ENCODE results near the gene PLCE1. TPM values are rescaled to one million over a fixed set of nuclear protein-coding genes. Genes with fewer than 3 reads are reported as not detected.

The PLCE1 gene
- polyA plus RNA-seq, 2 of the 4 experiments (the other 2 are of a cell fraction), result 10.7 to 18.2 TPM

GRCh38 chr10:94023906-94024305 lies 30.2 kb downstream of the PLCE1 start:
- ATAC-seq (0 out of 6 replicates have a peak, but pooled peaks of 1 of the 2 experiments have one; percentile 33), FAIRE-seq (peak; percentile 13), DNase-seq (ENCODE audit: low read depth in 1 of 2, low spot score in 1 of 2) (peak in 1 of 2 experiments; percentile 49)
- H3K4me2 ChIP-seq, result peak overlapping the region; percentile 46
- peak overlapping the region; percentile 14 to 32; a peak in 2 of 6 replicates for H3K27ac ChIP-seq
- POLR2A ChIA-PET, result no interaction called here
- WGBS (ENCODE audit: missing lambda C conversion rate), result 3% methylated on average over 3 of the region's 3 CpGs
- H3K4me3 ChIP-seq, result no peak overlapping the region
- CTCF ChIA-PET, result no interaction called here
- TF ChIP-seq E2F6 (IDR thresholded peaks at IDR 0.05; ENCODE audit: borderline replicate concordance, low read depth) (no peak), FOSL2 (IDR thresholded peaks at IDR 0.05) (no peak), FOSL2 (CRISPR knock-in tag; IDR thresholded peaks at IDR 0.05) (peak; percentile 51), BHLHE40 (IDR thresholded peaks at IDR 0.05; ENCODE audit: low read depth, low read length) (0 out of 2 replicates have a peak, but pooled peaks have one; percentile 25), NPAS2 (CRISPR knock-in tag; IDR thresholded peaks at IDR 0.05; ENCODE audit: borderline replicate concordance) (0 out of 2 replicates have a peak, but pooled peaks have one; percentile 20)
- H3K9me3 ChIP-seq, result peaks cover 32% of the 10 kb centered on the region
- H3K4me1 ChIP-seq, result peaks cover 25% of the 10 kb centered on the region

DNA sequence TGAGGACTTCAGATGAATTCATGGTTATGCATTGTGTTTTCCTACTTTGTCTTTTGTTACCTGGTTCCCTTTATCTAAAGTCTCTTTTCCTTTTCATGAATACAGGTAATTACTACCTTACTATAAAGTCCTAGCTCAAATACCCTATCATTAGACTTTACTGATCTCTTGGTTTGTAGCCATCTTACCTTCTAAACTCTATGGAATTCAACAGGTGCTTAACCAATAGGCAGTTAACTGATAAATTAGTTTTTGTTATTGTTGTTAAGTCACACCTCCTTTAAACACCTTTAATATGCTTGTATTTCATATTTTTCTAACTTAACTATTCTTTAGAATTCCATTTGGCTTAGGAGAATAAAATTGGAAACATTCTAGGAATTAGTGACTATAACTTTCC lies 30.7 kb downstream of the PLCE1 start:
- TF ChIP-seq KDM5A (IDR thresholded peaks at IDR 0.05) (no peak), POLR2A (IDR thresholded peaks at IDR 0.05; ENCODE audit: low read length) (no peak), EHMT2 (IDR thresholded peaks at IDR 0.05; ENCODE audit: low read depth) (no peak)
- H3K9me3 ChIP-seq, result peaks cover 37% of the 10 kb centered on the region
- peaks cover 22% of the 10 kb centered on the region for H3K4me1 ChIP-seq
- ATAC-seq, result no peak
- H3K27ac ChIP-seq, result peak overlapping the region in 1 of 2 experiments; percentile 32; a peak in 2 of 6 replicates
- H3K4me2 ChIP-seq, result peak overlapping the region; percentile 46; the same call in 2 of the 3 replicates
- POLR2A ChIA-PET, result no interaction called here
- no peak for DNase-seq (ENCODE audit: low read depth in 1 of 2, low spot score in 1 of 2)
- CTCF ChIA-PET, result no interaction called here
- H3K4me3 ChIP-seq, result no peak overlapping the region
- peak; percentile 7 for FAIRE-seq

DNA sequence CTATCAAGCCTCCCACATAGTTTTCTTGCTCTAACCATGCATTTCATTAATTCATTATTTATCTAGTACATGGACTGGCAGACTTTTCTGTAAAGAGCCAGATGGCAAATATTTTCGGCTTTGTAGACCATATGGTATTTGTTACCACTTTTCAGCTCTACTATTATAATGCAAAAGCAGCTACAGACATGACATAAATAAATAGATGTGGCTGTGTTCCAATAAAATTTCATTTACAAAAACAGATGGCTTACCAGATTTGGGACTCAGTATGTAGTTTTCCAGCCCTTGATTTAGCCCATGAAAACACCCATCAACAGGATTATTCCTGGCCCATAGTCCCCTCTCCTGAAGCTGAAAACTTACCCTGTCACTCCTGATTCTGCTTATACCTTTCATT lies 32.1 kb downstream of the PLCE1 start:
- POLR2A ChIA-PET, result no interaction called here
- peak overlapping the region; percentile 61 to 78; a peak in 3 of 6 replicates for H3K27ac ChIP-seq
- no peak for ATAC-seq

More for the DNA sequence above, 32.1 kb downstream of the PLCE1 start:
- DNase-seq (ENCODE audit: low read depth in 1 of 2, low spot score in 1 of 2) (no peak), FAIRE-seq (no peak)
- H3K4me2 ChIP-seq, result no peak overlapping the region
- CTCF ChIA-PET, result interaction anchor here (0.8 to 4.5 kb wide), 2 partner anchors 9 to 12 kb away, joined by 4 to 15 read pairs; no protein-coding TSS in a partner anchor
- TF ChIP-seq EHMT2 (IDR thresholded peaks at IDR 0.05; ENCODE audit: low read depth) (no peak), ESRRA (IDR thresholded peaks at IDR 0.05; ENCODE audit: borderline replicate concordance, low read length) (no peak), GATA3 (IDR thresholded peaks at IDR 0.05; ENCODE audit: borderline replicate concordance) (no peak), RARB (CRISPR knock-in tag; IDR thresholded peaks at IDR 0.05) (no peak), ZC3H11A (IDR thresholded peaks at IDR 0.05) (no peak), BHLHE40 (IDR thresholded peaks at IDR 0.05; ENCODE audit: low read depth, low read length) (no peak), PHF8 (IDR thresholded peaks at IDR 0.05; ENCODE audit: borderline replicate concordance, low read depth) (no peak), SREBF2 (IDR thresholded peaks at IDR 0.05) (no peak), RFX5 (IDR thresholded peaks at IDR 0.05) (no peak), JUN (IDR thresholded peaks at IDR 0.05) (no peak), CHD2 (IDR thresholded peaks at IDR 0.05; ENCODE audit: low read length, partially characterized antibody) (no peak), HEYL (CRISPR knock-in tag; IDR thresholded peaks at IDR 0.05) (no peak), HDAC2 (IDR thresholded peaks at IDR 0.05) (no peak), E2F6 (IDR thresholded peaks at IDR 0.05; ENCODE audit: borderline replicate concordance, low read depth) (no peak), HES2 (IDR thresholded peaks at IDR 0.05) (no peak), CEBPB (IDR thresholded peaks at IDR 0.05) (no peak), HOXA7 (CRISPR knock-in tag; IDR thresholded peaks at IDR 0.05) (no peak)
- TF ChIP-seq, protein P1, sequence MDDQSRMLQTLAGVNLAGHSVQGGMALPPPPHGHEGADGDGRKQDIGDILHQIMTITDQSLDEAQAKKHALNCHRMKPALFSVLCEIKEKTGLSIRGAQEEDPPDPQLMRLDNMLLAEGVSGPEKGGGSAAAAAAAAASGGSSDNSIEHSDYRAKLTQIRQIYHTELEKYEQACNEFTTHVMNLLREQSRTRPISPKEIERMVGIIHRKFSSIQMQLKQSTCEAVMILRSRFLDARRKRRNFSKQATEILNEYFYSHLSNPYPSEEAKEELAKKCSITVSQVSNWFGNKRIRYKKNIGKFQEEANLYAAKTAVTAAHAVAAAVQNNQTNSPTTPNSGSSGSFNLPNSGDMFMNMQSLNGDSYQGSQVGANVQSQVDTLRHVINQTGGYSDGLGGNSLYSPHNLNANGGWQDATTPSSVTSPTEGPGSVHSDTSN (IDR thresholded peaks at IDR 0.05), result no peak
- TF ChIP-seq, protein P2, sequence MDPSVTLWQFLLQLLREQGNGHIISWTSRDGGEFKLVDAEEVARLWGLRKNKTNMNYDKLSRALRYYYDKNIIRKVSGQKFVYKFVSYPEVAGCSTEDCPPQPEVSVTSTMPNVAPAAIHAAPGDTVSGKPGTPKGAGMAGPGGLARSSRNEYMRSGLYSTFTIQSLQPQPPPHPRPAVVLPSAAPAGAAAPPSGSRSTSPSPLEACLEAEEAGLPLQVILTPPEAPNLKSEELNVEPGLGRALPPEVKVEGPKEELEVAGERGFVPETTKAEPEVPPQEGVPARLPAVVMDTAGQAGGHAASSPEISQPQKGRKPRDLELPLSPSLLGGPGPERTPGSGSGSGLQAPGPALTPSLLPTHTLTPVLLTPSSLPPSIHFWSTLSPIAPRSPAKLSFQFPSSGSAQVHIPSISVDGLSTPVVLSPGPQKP (IDR thresholded peaks at IDR 0.05; ENCODE audit: low read depth, low read length), result no peak
- TF ChIP-seq, protein P3, sequence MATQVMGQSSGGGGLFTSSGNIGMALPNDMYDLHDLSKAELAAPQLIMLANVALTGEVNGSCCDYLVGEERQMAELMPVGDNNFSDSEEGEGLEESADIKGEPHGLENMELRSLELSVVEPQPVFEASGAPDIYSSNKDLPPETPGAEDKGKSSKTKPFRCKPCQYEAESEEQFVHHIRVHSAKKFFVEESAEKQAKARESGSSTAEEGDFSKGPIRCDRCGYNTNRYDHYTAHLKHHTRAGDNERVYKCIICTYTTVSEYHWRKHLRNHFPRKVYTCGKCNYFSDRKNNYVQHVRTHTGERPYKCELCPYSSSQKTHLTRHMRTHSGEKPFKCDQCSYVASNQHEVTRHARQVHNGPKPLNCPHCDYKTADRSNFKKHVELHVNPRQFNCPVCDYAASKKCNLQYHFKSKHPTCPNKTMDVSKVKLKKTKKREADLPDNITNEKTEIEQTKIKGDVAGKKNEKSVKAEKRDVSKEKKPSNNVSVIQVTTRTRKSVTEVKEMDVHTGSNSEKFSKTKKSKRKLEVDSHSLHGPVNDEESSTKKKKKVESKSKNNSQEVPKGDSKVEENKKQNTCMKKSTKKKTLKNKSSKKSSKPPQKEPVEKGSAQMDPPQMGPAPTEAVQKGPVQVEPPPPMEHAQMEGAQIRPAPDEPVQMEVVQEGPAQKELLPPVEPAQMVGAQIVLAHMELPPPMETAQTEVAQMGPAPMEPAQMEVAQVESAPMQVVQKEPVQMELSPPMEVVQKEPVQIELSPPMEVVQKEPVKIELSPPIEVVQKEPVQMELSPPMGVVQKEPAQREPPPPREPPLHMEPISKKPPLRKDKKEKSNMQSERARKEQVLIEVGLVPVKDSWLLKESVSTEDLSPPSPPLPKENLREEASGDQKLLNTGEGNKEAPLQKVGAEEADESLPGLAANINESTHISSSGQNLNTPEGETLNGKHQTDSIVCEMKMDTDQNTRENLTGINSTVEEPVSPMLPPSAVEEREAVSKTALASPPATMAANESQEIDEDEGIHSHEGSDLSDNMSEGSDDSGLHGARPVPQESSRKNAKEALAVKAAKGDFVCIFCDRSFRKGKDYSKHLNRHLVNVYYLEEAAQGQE (IDR thresholded peaks at IDR 0.05), result no peak
- H3K4me1 ChIP-seq, result peaks cover 22% of the 10 kb centered on the region
- peaks cover 51% of the 10 kb centered on the region for H3K9me3 ChIP-seq
- 91% methylated on average over 1 of the region's 1 CpG for WGBS (ENCODE audit: missing lambda C conversion rate)
- no peak overlapping the region for H3K4me3 ChIP-seq
